ENCODE measurements around the gene NXNL2.

- no peak for TF ChIP-seq ARNTL (CRISPR knock-in tag; IDR thresholded peaks at IDR 0.05; ENCODE audit: borderline replicate concordance, low read depth)
- TF ChIP-seq TCF4 (CRISPR knock-in tag; IDR thresholded peaks at IDR 0.05; ENCODE audit: borderline replicate concordance), result no peak
- no peak for TF ChIP-seq RARB (CRISPR knock-in tag; IDR thresholded peaks at IDR 0.05)
- TF ChIP-seq CREB5 (CRISPR knock-in tag; IDR thresholded peaks at IDR 0.05; ENCODE audit: low read depth), result no peak
- TF ChIP-seq ISL1 (CRISPR knock-in tag; IDR thresholded peaks at IDR 0.05), result no peak
- no peak for TF ChIP-seq CSDC2 (CRISPR knock-in tag; IDR thresholded peaks at IDR 0.05)
- TF ChIP-seq, protein P1, sequence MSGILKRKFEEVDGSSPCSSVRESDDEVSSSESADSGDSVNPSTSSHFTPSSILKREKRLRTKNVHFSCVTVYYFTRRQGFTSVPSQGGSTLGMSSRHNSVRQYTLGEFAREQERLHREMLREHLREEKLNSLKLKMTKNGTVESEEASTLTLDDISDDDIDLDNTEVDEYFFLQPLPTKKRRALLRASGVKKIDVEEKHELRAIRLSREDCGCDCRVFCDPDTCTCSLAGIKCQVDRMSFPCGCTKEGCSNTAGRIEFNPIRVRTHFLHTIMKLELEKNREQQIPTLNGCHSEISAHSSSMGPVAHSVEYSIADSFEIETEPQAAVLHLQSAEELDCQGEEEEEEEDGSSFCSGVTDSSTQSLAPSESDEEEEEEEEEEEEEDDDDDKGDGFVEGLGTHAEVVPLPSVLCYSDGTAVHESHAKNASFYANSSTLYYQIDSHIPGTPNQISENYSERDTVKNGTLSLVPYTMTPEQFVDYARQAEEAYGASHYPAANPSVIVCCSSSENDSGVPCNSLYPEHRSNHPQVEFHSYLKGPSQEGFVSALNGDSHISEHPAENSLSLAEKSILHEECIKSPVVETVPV (CRISPR knock-in tag; IDR thresholded peaks at IDR 0.05), result no peak
Observed at GRCh38 chr9:88586452-88586851, 51.5 kb downstream of the NXNL2 start.
